Trophoblast cell (in vitro differentiated cells and primary cell): ENCODE results near the gene CTBP2.
A peak's percentile ranks its signal among the peaks of the same experiment; 100 is the strongest.

Experiments
- DNase-seq, 2 donors: peaks; one replicate each; pipeline ENCODE4 v3.0.0-alpha.2; 2016
- H2AFZ ChIP-seq: 2 replicates; pipeline ENCODE4 v1.6.1; 2013; ENCODE audit warnings: low read length, moderate library complexity, mild to moderate bottlenecking; ENCODE audit not compliant: insufficient read depth, poor library complexity
- H2AK5ac ChIP-seq: 2 replicates; pipeline ENCODE4 v1.6.1; 2013; ENCODE audit warnings: mild to moderate bottlenecking, low read length
- H2BK120ac ChIP-seq: 2 replicates; pipeline ENCODE4 v1.6.1; 2013; ENCODE audit warnings: low read length, mild to moderate bottlenecking, moderate library complexity; ENCODE audit not compliant: insufficient read depth, poor library complexity
- H2BK12ac ChIP-seq: 2 replicates; pipeline ENCODE4 v1.6.1; 2013; ENCODE audit warnings: mild to moderate bottlenecking, low read length, moderate library complexity
- H2BK5ac ChIP-seq: 2 replicates; pipeline ENCODE4 v1.6.1; 2013; ENCODE audit warnings: low read length, low read depth, moderate library complexity, mild to moderate bottlenecking; ENCODE audit not compliant: poor library complexity
- H3K14ac ChIP-seq: 2 replicates; pipeline ENCODE4 v1.6.1; 2013; ENCODE audit warnings: mild to moderate bottlenecking, low read length
- H3K18ac ChIP-seq: 2 replicates; pipeline ENCODE4 v1.6.1; 2013; ENCODE audit warnings: mild to moderate bottlenecking, low read length
- H3K23ac ChIP-seq: 2 replicates; pipeline ENCODE4 v1.6.1; 2013; ENCODE audit warnings: low read length
- H3K27ac ChIP-seq: 2 replicates; pipeline ENCODE4 v1.5.1; 2013; ENCODE audit warnings: low read depth, mild to moderate bottlenecking, inconsistent platforms, low read length, moderate library complexity
- H3K27me3 ChIP-seq: 2 replicates; pipeline ENCODE4 v1.6.1; 2013; ENCODE audit warnings: inconsistent platforms, mild to moderate bottlenecking, low read length, moderate library complexity; ENCODE audit not compliant: insufficient read depth
- H3K36me3 ChIP-seq, 2 experiments: 1 replicate in 1 of 2; 2 replicates in 1 of 2; pipeline ENCODE4 v1.6.1; 2013; ENCODE audit warnings: low read length in 2 of 2, mild to moderate bottlenecking in 2 of 2, moderate library complexity in 1 of 2; ENCODE audit not compliant: insufficient read depth in 2 of 2, control insufficient read depth in 1 of 2
- H3K4ac ChIP-seq: 2 replicates; pipeline ENCODE4 v1.6.1; 2013; ENCODE audit warnings: low read depth, mild to moderate bottlenecking, low read length, moderate library complexity
- H3K4me1 ChIP-seq, 2 experiments: 1 replicate in 1 of 2; 2 replicates in 1 of 2; pipeline ENCODE4 v1.6.1; 2013; ENCODE audit warnings: low read length in 2 of 2, mild to moderate bottlenecking in 2 of 2, moderate library complexity in 1 of 2; ENCODE audit not compliant: insufficient read depth in 2 of 2, control insufficient read depth in 1 of 2
- H3K4me2 ChIP-seq: 2 replicates; pipeline ENCODE4 v1.6.1; 2013; ENCODE audit warnings: inconsistent platforms, mild to moderate bottlenecking, low read length, moderate library complexity
- H3K4me3 ChIP-seq: 2 replicates; pipeline ENCODE4 v1.5.1; 2013; ENCODE audit warnings: mild to moderate bottlenecking, low read depth, low read length, inconsistent platforms
- H3K79me1 ChIP-seq: one replicate; pipeline ENCODE4 v1.6.1; 2013; ENCODE audit warnings: low read length
- H3K79me2 ChIP-seq: 2 replicates; pipeline ENCODE4 v1.6.1; 2013; ENCODE audit warnings: low read length, mild to moderate bottlenecking; ENCODE audit not compliant: control insufficient read depth, insufficient read depth, poor library complexity
- H3K9ac ChIP-seq: 2 replicates; pipeline ENCODE4 v1.6.1; 2013; ENCODE audit warnings: mild to moderate bottlenecking, low read length
- H3K9me3 ChIP-seq: 2 replicates; pipeline ENCODE4 v1.6.1; 2013; ENCODE audit warnings: low read depth, mild to moderate bottlenecking, control low read depth, inconsistent platforms, low read length; ENCODE audit not compliant: insufficient read depth
- H4K12ac ChIP-seq: 2 replicates; pipeline ENCODE4 v1.6.1; 2013; ENCODE audit warnings: low read depth, mild to moderate bottlenecking, low read length, moderate library complexity
- H4K8ac ChIP-seq: 2 replicates; pipeline ENCODE4 v1.6.1; 2013; ENCODE audit warnings: low read depth, mild to moderate bottlenecking, low read length, moderate library complexity
- H4K91ac ChIP-seq: one replicate; pipeline ENCODE4 v1.6.1; 2013; ENCODE audit warnings: low read depth, mild to moderate bottlenecking, low read length, moderate library complexity
- WGBS: extraction: QIAGEN DNeasy Blood & Tissue Kit; methylation state at CpG from one replicate; pipeline ENCODE4 v1.1.7; 2013; ENCODE audit warnings: missing lambda C conversion rate; ENCODE audit not compliant: insufficient read length, insufficient coverage; ENCODE audit errors: extremely low coverage; 5-methylcytosine and 5-hydroxymethylcytosine counted together

Gene CTBP2

GRCh38 chr10:125101581-125101980 is 58.8 kb downstream of the CTBP2 start:
- Histone ChIP-seq H3K9ac (no peak overlapping the region), H3K4me1 (peaks cover 3 to 10% of the 10 kb centered on the region in 2 experiments), H2AFZ (no peak overlapping the region), H3K79me1 (no peaks in the 10 kb centered on the region), H3K27ac (no peak overlapping the region), H4K91ac (no peak overlapping the region), H2BK120ac (no peak overlapping the region), H3K23ac (no peak overlapping the region), H3K14ac (no peak overlapping the region), H3K4me3 (no peak overlapping the region), H3K4ac (peak overlapping the region; percentile 15), H3K79me2 (peaks cover 14% of the 10 kb centered on the region), H3K9me3 (peaks cover 1% of the 10 kb centered on the region), H2BK12ac (no peak overlapping the region), H2BK5ac (no peak overlapping the region), H3K27me3 (no peaks in the 10 kb centered on the region), H4K12ac (no peak overlapping the region), H3K18ac (no peak overlapping the region), H3K4me2 (no peak overlapping the region), H3K36me3 (peaks cover 16 to 27% of the 10 kb centered on the region in 2 experiments), H4K8ac (no peak overlapping the region), H2AK5ac (no peak overlapping the region)
- DNase-seq = no peak
- no CpG with 5 or more reads among the region's 9 CpGs for WGBS

DNA sequence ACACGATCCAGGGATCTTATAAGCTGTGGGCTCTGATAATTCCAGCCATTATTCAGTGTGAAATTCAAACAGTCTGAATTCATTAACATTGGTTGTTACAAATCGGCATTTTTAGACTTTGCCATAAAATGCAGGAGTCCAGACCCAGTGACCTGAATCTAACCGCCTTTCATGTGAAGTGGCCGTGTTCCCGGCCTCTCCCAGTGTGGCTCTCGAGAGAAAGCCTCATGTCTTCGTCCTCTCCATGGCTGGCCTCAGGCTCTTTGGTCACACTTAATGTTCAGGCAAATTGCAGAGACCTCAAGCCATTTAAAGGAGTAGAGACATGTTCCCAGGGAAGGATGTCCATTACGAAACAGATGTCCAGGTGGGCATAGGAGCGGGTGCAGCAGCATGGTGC is 59.3 kb downstream of the CTBP2 start:
- no CpG with 5 or more reads among the region's 9 CpGs for WGBS
- H3K18ac ChIP-seq = no peak overlapping the region
- H2BK120ac ChIP-seq = no peak overlapping the region
- no peak overlapping the region for H3K4me3 ChIP-seq
- H3K79me1 ChIP-seq = no peaks in the 10 kb centered on the region
- H3K23ac ChIP-seq = no peak overlapping the region
- no peak overlapping the region for H2BK5ac ChIP-seq
- no peak overlapping the region for H3K27ac ChIP-seq
- no peak overlapping the region for H3K9ac ChIP-seq
- no peak overlapping the region for H4K12ac ChIP-seq
- no peak for DNase-seq
- no peak overlapping the region for H4K8ac ChIP-seq
- H3K4me1 ChIP-seq = peaks cover 3 to 10% of the 10 kb centered on the region in 2 experiments
- H3K79me2 ChIP-seq = peaks cover 9% of the 10 kb centered on the region
- H3K27me3 ChIP-seq = no peaks in the 10 kb centered on the region
- H3K4me2 ChIP-seq = no peak overlapping the region
- peaks cover 10 to 21% of the 10 kb centered on the region in 2 experiments for H3K36me3 ChIP-seq
- peaks cover 1% of the 10 kb centered on the region for H3K9me3 ChIP-seq
- H2AFZ ChIP-seq = no peak overlapping the region
- peak overlapping the region; percentile 15 for H3K4ac ChIP-seq
- H2AK5ac ChIP-seq = no peak overlapping the region
- no peak overlapping the region for H4K91ac ChIP-seq
- no peak overlapping the region for H3K14ac ChIP-seq
- no peak overlapping the region for H2BK12ac ChIP-seq

DNA sequence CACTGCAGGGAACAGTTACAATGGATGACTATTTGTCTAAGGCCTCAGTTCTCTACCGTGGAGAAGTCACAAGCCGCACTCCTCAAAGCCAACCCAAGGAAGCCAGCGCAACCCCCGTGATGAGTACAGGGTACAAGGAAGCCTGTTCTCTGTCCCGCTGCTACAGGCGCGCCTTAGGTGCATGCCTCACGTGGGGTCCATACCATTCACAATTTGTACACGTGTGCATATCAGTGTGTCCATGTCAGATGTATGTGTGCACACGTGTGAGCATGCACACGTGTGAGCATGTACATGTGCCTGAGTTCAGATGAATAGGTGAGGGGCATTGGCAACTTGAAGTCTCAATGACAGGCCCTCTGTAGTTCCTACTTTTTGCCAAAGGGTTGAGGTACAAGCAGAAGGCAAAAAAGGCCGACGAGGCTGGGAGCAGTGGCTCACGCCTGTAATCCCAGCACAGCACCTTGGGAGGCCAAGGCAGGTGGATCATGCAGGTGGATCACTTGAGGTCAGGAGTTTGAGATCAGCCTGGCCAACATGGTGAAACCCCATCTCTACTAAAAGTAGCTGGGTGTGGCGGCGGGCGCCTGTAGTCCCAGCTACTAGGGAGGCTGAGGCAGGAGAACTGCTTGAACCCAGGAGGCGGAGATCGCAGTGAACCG is 62.8 kb downstream of the CTBP2 start:
- H3K27ac ChIP-seq = no peak overlapping the region
- H3K4me2 ChIP-seq = no peak overlapping the region
- H3K18ac ChIP-seq = no peak overlapping the region
- no peak overlapping the region for H3K4me3 ChIP-seq
- H4K91ac ChIP-seq = no peak overlapping the region
- H3K36me3 ChIP-seq = peaks cover 10 to 14% of the 10 kb centered on the region in 2 experiments
- H2BK5ac ChIP-seq = no peak overlapping the region
- no peaks in the 10 kb centered on the region for H3K79me1 ChIP-seq
- H4K12ac ChIP-seq = no peak overlapping the region
- H3K14ac ChIP-seq = no peak overlapping the region
- no peak overlapping the region for H4K8ac ChIP-seq
- DNase-seq = no peak
- H3K4ac ChIP-seq = no peak overlapping the region
- H2AK5ac ChIP-seq = no peak overlapping the region
- no peak overlapping the region for H3K9ac ChIP-seq
- H3K27me3 ChIP-seq = no peaks in the 10 kb centered on the region
- H2BK12ac ChIP-seq = no peak overlapping the region
- H3K4me1 ChIP-seq = peaks cover 3 to 10% of the 10 kb centered on the region in 2 experiments
- H2AFZ ChIP-seq = no peak overlapping the region
- peaks cover 4% of the 10 kb centered on the region for H3K79me2 ChIP-seq
- H3K9me3 ChIP-seq = no peaks in the 10 kb centered on the region
- no peak overlapping the region for H3K23ac ChIP-seq
- WGBS = no CpG with 5 or more reads among the region's 20 CpGs
- H2BK120ac ChIP-seq = no peak overlapping the region

DNA sequence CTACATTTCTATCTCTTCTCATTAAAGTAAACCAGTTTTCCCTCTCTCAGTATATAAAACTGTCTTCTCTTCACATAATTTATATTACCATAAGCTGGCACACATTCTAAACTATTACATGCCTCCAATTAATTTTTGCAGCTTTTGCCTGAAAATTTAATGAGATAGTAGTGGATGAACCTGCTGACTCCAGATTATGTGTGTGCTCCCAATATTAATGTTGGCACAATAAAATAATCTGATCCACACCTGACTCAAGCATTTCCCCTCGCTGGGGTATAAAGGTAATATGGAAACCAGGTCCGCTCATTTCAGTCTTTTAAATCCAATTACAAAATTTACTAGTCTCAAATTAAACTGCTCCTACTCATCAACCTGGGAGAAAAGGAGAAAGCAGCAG is 63.4 kb downstream of the CTBP2 start:
- Histone ChIP-seq H3K27me3 (no peaks in the 10 kb centered on the region), H3K4ac (no peak overlapping the region), H3K18ac (no peak overlapping the region), H4K8ac (no peak overlapping the region), H3K79me2 (peaks cover 4% of the 10 kb centered on the region), H3K9ac (no peak overlapping the region), H3K4me2 (no peak overlapping the region), H3K9me3 (no peaks in the 10 kb centered on the region), H3K27ac (no peak overlapping the region), H3K4me1 (peaks cover 3 to 8% of the 10 kb centered on the region in 2 experiments), H2AK5ac (no peak overlapping the region), H2AFZ (no peak overlapping the region), H4K91ac (no peak overlapping the region), H3K14ac (no peak overlapping the region), H3K36me3 (peaks cover 10 to 14% of the 10 kb centered on the region in 2 experiments), H2BK12ac (no peak overlapping the region), H2BK5ac (no peak overlapping the region), H3K4me3 (no peak overlapping the region), H3K23ac (no peak overlapping the region), H4K12ac (no peak overlapping the region), H3K79me1 (no peaks in the 10 kb centered on the region), H2BK120ac (no peak overlapping the region)
- no CpG with 5 or more reads among the region's 2 CpGs for WGBS
- no peak for DNase-seq
